Osteoblast (primary cell): ENCODE measurements around the gene ZEB1. TPM values are rescaled to one million over a fixed set of nuclear protein-coding genes. Genes with fewer than 3 reads are reported as not detected.

Experiments used
- DNase-seq: peaks from one replicate; pipeline ENCODE4 v3.0.0; 2011; ENCODE audit warnings: low spot score, mixed read lengths; ENCODE audit not compliant: insufficient read length; ENCODE audit errors: missing footprints
- H2AFZ ChIP-seq: 2 replicates; pipeline ENCODE4 v1.6.0; 2011; ENCODE audit warnings: mild to moderate bottlenecking, low read length
- H3K27ac ChIP-seq: 2 replicates; pipeline ENCODE4 v1.5.1; 2011; ENCODE audit warnings: mild to moderate bottlenecking, low read depth, low read length, moderate library complexity
- H3K27me3 ChIP-seq: 2 replicates; pipeline ENCODE4 v1.6.0; 2012; ENCODE audit warnings: mild to moderate bottlenecking, control low read depth, inconsistent platforms, low read length, moderate library complexity; ENCODE audit not compliant: insufficient read depth
- H3K36me3 ChIP-seq: 2 replicates; pipeline ENCODE4 v1.5.1; 2011; ENCODE audit warnings: mild to moderate bottlenecking, low read length, control low read depth, moderate library complexity; ENCODE audit not compliant: insufficient read depth
- H3K4me1 ChIP-seq: 2 replicates; pipeline ENCODE4 v1.5.1; 2011; ENCODE audit warnings: mild to moderate bottlenecking, low read length, control low read depth, moderate library complexity; ENCODE audit not compliant: insufficient read depth
- H3K4me2 ChIP-seq: 2 replicates; pipeline ENCODE4 v1.6.0; 2011; ENCODE audit warnings: mild to moderate bottlenecking, low read length; ENCODE audit not compliant: insufficient read depth
- H3K4me3 ChIP-seq: fragments of 200-600 bp; sonication (generic); 3 replicates; pipeline ENCODE4 v1.5.1; 2012; ENCODE audit warnings: mild to moderate bottlenecking, low read length, inconsistent platforms; ENCODE audit not compliant: insufficient read depth
- H3K79me2 ChIP-seq: 2 replicates; pipeline ENCODE4 v1.6.0; 2012; ENCODE audit warnings: mild to moderate bottlenecking, low read length, control low read depth, inconsistent platforms; ENCODE audit not compliant: insufficient read depth
- H3K9me3 ChIP-seq: 2 replicates; pipeline ENCODE4 v1.5.1; 2011; ENCODE audit warnings: low read depth, low read length, control low read depth
- H4K20me1 ChIP-seq: 2 replicates; pipeline ENCODE4 v1.6.0; 2012; ENCODE audit warnings: mild to moderate bottlenecking, low read length, control low read depth; ENCODE audit not compliant: insufficient read depth
- CTCF ChIP-seq: IDR thresholded peaks from 2 replicates; pipeline ENCODE4 v1.5.1; 2011; ENCODE audit warnings: mild to moderate bottlenecking, low read depth, low read length, moderate library complexity; ENCODE audit errors: extremely low read depth
- total RNA-seq: library from RNA; depleted of rRNA; stranded (reverse); fragments of >200 nt; gene quantifications from 2 replicates; pipeline ENCODE4 v1.2.3, GENCODE V29; 2012

ZEB1 gene
- total RNA-seq, 1 donor: 56.1 TPM

DNA sequence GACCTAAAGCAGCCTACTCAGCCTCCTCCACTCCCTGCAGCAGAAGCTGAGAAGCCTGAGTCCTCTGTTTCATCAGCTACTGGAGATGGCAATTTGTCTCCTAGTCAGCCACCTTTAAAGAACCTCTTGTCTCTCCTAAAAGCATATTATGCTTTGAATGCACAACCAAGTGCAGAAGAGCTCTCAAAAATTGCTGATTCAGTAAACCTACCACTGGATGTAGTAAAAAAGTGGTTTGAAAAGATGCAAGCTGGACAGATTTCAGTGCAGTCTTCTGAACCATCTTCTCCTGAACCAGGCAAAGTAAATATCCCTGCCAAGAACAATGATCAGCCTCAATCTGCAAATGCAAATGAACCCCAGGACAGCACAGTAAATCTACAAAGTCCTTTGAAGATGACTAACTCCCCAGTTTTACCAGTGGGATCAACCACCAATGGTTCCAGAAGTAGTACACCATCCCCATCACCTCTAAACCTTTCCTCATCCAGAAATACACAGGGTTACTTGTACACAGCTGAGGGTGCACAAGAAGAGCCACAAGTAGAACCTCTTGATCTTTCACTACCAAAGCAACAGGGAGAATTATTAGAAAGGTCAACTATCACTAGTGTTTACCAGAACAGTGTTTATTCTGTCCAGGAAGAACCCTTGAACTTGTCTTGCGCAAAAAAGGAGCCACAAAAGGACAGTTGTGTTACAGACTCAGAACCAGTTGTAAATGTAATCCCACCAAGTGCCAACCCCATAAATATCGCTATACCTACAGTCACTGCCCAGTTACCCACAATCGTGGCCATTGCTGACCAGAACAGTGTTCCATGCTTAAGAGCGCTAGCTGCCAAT, 202.2 kb downstream of the ZEB1 start:
- no peak for DNase-seq
- Histone ChIP-seq H3K27me3 (no peaks in the 10 kb centered on the region), H2AFZ (no peak overlapping the region), H3K79me2 (peaks cover 2% of the 10 kb centered on the region), H3K27ac (no peak overlapping the region), H3K9me3 (no peaks in the 10 kb centered on the region), H3K4me3 (no peak overlapping the region), H3K4me1 (no peaks in the 10 kb centered on the region), H4K20me1 (no peaks in the 10 kb centered on the region), H3K4me2 (no peak overlapping the region), H3K36me3 (peaks cover 63% of the 10 kb centered on the region)
- no peak for TF ChIP-seq CTCF

DNA sequence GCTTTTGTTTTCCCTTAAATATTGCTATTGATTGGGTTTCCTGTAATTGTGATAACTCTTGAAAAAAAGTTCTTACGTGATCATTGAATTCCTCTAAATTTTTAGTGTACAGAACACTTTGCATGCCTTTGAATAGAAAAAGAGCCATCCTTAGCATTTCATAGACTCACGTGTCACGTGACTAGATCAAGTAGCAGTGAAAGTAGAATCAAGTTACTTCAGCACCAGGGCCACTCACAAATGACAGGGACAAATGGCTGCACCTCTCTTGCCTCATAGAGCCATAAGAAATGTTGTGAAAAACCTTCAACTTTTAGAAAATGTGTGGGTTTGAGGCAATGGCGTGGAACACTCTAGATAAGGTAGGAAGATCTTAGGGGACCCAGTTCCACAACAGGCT, 203.8 kb downstream of the ZEB1 start:
- Histone ChIP-seq H3K9me3 (no peaks in the 10 kb centered on the region), H3K4me2 (no peak overlapping the region), H2AFZ (no peak overlapping the region), H3K4me1 (peaks cover 5% of the 10 kb centered on the region), H3K36me3 (peaks cover 73% of the 10 kb centered on the region), H3K79me2 (peaks cover 2% of the 10 kb centered on the region), H3K27ac (no peak overlapping the region), H4K20me1 (no peaks in the 10 kb centered on the region), H3K27me3 (no peaks in the 10 kb centered on the region), H3K4me3 (no peak overlapping the region)
- no peak for DNase-seq
- no peak for TF ChIP-seq CTCF

GRCh38 chr10:31524460-31524859, 205.4 kb downstream of the ZEB1 start:
- DNase-seq: no peak
- H3K4me1 ChIP-seq: peaks cover 5% of the 10 kb centered on the region
- no peaks in the 10 kb centered on the region for H4K20me1 ChIP-seq
- no peaks in the 10 kb centered on the region for H3K9me3 ChIP-seq
- TF ChIP-seq CTCF: no peak
- H3K79me2 ChIP-seq: peaks cover 2% of the 10 kb centered on the region
- no peak overlapping the region for H3K27ac ChIP-seq
- H3K4me2 ChIP-seq: no peak overlapping the region
- H2AFZ ChIP-seq: no peak overlapping the region
- no peaks in the 10 kb centered on the region for H3K27me3 ChIP-seq
- H3K36me3 ChIP-seq: peaks cover 67% of the 10 kb centered on the region
- H3K4me3 ChIP-seq: no peak overlapping the region

- Histone ChIP-seq H3K4me1 (peaks cover 5% of the 10 kb centered on the region), H3K27me3 (no peaks in the 10 kb centered on the region), H3K4me3 (no peak overlapping the region), H4K20me1 (no peaks in the 10 kb centered on the region), H2AFZ (no peak overlapping the region), H3K9me3 (no peaks in the 10 kb centered on the region), H3K27ac (no peak overlapping the region), H3K4me2 (no peak overlapping the region), H3K36me3 (peaks cover 52% of the 10 kb centered on the region), H3K79me2 (peaks cover 2% of the 10 kb centered on the region)
- no peak for DNase-seq
- TF ChIP-seq CTCF: no peak
Observed at GRCh38 chr10:31526178-31526577, 207.2 kb downstream of the ZEB1 start.
